CD14-positive monocyte (primary cell): Measurements from ENCODE around the gene TMEM151A. TPM values are rescaled to one million over a fixed set of nuclear protein-coding genes. Genes with fewer than 3 reads are reported as not detected.

Experiments
- DNase-seq, 3 donors: peaks; one replicate each; pipeline ENCODE4 v3.0.0-alpha.2; 2011 to 2022
- H2AFZ ChIP-seq: 2 replicates; pipeline ENCODE4 v1.6.0; 2012; ENCODE audit warnings: mild to moderate bottlenecking, low read depth, low read length, inconsistent platforms; ENCODE audit not compliant: insufficient read depth, poor library complexity, severe bottlenecking
- H3K27ac ChIP-seq, 2 donors: 1 replicate in 1 of 2; 2 replicates in 1 of 2; pipeline ENCODE4 v1.5.1; 2012 to 2013; ENCODE audit warnings: low read length in 2 of 2, control low read depth in 1 of 2, inconsistent platforms in 1 of 2, low read depth in 1 of 2, mild to moderate bottlenecking in 1 of 2
- H3K27me3 ChIP-seq, 2 donors: one replicate each; pipeline versions ENCODE4 v1.6.0 to v1.6.1; 2011 to 2013; ENCODE audit warnings: low read length in 2 of 2; ENCODE audit not compliant: control insufficient read depth in 2 of 2, insufficient read depth in 2 of 2
- H3K36me3 ChIP-seq, 2 donors: replicated peaks in 1 of 2; 1 replicate in 1 of 2; 2 replicates in 1 of 2; pipeline versions ENCODE4 v1.5.1 to v1.6.1; 2012 to 2013; ENCODE audit warnings: low read length in 2 of 2, control low read depth in 1 of 2, inconsistent platforms in 1 of 2, mild to moderate bottlenecking in 1 of 2; ENCODE audit not compliant: insufficient read depth in 2 of 2, control insufficient read depth in 1 of 2
- H3K4me1 ChIP-seq, 2 donors: 1 replicate in 1 of 2; 2 replicates in 1 of 2; pipeline versions ENCODE4 v1.5.1 to v1.6.1; 2012 to 2013; ENCODE audit warnings: low read length in 2 of 2, control low read depth in 1 of 2, inconsistent platforms in 1 of 2, mild to moderate bottlenecking in 1 of 2, moderate library complexity in 1 of 2; ENCODE audit not compliant: insufficient read depth in 2 of 2, control insufficient read depth in 1 of 2
- H3K4me2 ChIP-seq: replicated peaks from 2 replicates; pipeline ENCODE3; 2012; ENCODE audit warnings: low read length, moderate library complexity, mild to moderate bottlenecking; ENCODE audit not compliant: poor library complexity, severe bottlenecking; ENCODE audit errors: extremely low read depth
- H3K4me3 ChIP-seq, 3 experiments: fragments of 200-600 bp in 1 of 3; sonication (generic) in 1 of 3; replicated peaks in 1 of 3; 1 replicate in 2 of 3; 2 replicates in 1 of 3; pipeline ENCODE4 v1.5.1; 2011 to 2013; ENCODE audit warnings: low read length in 3 of 3, mild to moderate bottlenecking in 3 of 3, control low read depth in 2 of 3, low read depth in 2 of 3, inconsistent platforms in 1 of 3, moderate library complexity in 1 of 3
- H3K79me2 ChIP-seq: 2 replicates; pipeline ENCODE4 v1.6.0; 2012; ENCODE audit warnings: mild to moderate bottlenecking, control low read depth, inconsistent platforms, low read length, moderate library complexity; ENCODE audit not compliant: insufficient read depth
- H3K9ac ChIP-seq: 2 replicates; pipeline ENCODE4 v1.6.0; 2017; ENCODE audit warnings: low read length, mild to moderate bottlenecking; ENCODE audit not compliant: insufficient read depth, poor library complexity, severe bottlenecking
- H3K9me3 ChIP-seq, 2 donors: replicated peaks in 1 of 2; 1 replicate in 1 of 2; 2 replicates in 1 of 2; pipeline versions ENCODE4 v1.5.1 to v1.6.1; 2012 to 2013; ENCODE audit warnings: low read length in 2 of 2, control low read depth in 1 of 2; ENCODE audit not compliant: control insufficient read depth in 1 of 2, insufficient read depth in 1 of 2
- H4K20me1 ChIP-seq: 2 replicates; pipeline ENCODE4 v1.6.0; 2012; ENCODE audit warnings: mild to moderate bottlenecking, low read length, control low read depth, moderate library complexity; ENCODE audit not compliant: insufficient read depth
- H3K27ac Mint-ChIP-seq, 7 donors: one replicate each; pipeline ENCODE4 v1.8.0; 2020; ENCODE audit warnings: mild to moderate bottlenecking in 7 of 7, mixed read lengths in 7 of 7, moderate library complexity in 6 of 7, inconsistent platforms in 2 of 7
- H3K27me3 Mint-ChIP-seq, 3 donors: one replicate each; pipeline ENCODE4 v1.8.0; 2021 to 2022; ENCODE audit warnings: low read depth in 3 of 3, mild to moderate bottlenecking in 3 of 3, mixed read lengths in 3 of 3, moderate library complexity in 3 of 3, inconsistent platforms in 1 of 3
- H3K36me3 Mint-ChIP-seq, 2 donors: one replicate each; pipeline ENCODE4 v1.8.0; 2020; ENCODE audit warnings: mixed read lengths in 2 of 2, inconsistent platforms in 1 of 2, mild to moderate bottlenecking in 1 of 2
- H3K4me1 Mint-ChIP-seq: one replicate; pipeline ENCODE4 v1.8.0; 2020; ENCODE audit warnings: mild to moderate bottlenecking, mixed read lengths
- H3K4me3 Mint-ChIP-seq, 2 donors: one replicate each; pipeline ENCODE4 v1.8.0; 2020; ENCODE audit warnings: mild to moderate bottlenecking in 2 of 2, mixed read lengths in 2 of 2, moderate library complexity in 1 of 2
- H3K9me3 Mint-ChIP-seq, 7 donors: one replicate each; pipeline ENCODE4 v1.8.0; 2020 to 2022; ENCODE audit warnings: mixed read lengths in 7 of 7, mild to moderate bottlenecking in 6 of 7, moderate library complexity in 6 of 7, inconsistent platforms in 2 of 7
- CTCF ChIP-seq: fragments of 200-600 bp; IDR thresholded peaks from one replicate; pipeline ENCODE4 v1.8.0; 2022; ENCODE audit warnings: antibody characterized with exemption, mild to moderate bottlenecking
- WGBS: methylation state at CpG from one replicate; pipeline ENCODE4 v1.1.5; 2013; ENCODE audit warnings: missing lambda C conversion rate; ENCODE audit not compliant: insufficient coverage; 5-methylcytosine and 5-hydroxymethylcytosine counted together
- intact Hi-C, 2 donors: fragments of 100-400 bp; cut with micrococcal nuclease; formaldehyde crosslinking; loops; one replicate each; pipeline versions ENCODE4 v1.15.0 to v1.15.1; 2023
- polyA plus RNA-seq, 3 donors: library from polyadenylated mRNA; depleted of rRNA in 1 of 3; unstranded in 2 of 3; stranded (reverse) in 1 of 3; fragments of 300-500 nt in 2 of 3; fragments of >200 nt in 1 of 3; fragmentation: Illumina TruSeq in 2 of 3; gene quantifications; 1 replicate in 2 of 3; 2 replicates in 1 of 3; pipeline ENCODE4 v1.2.3, GENCODE V29; 2012 to 2021

Gene TMEM151A
- polyA plus RNA-seq, 3 donors, result not detected

GRCh38 chr11:66262191-66262590 is 29.5 kb upstream of the TMEM151A start:
- Histone ChIP-seq H3K27ac (no peak overlapping the region), H3K4me3 (no peak overlapping the region), H3K27me3 (peaks cover 2 to 14% of the 10 kb centered on the region in 2 donors), H3K79me2 (no peaks in the 10 kb centered on the region), H4K20me1 (no peaks in the 10 kb centered on the region), H3K4me1 (peaks cover 18 to 23% of the 10 kb centered on the region in 2 donors), H3K36me3 (no peaks in the 10 kb centered on the region), H3K4me2 (no peak overlapping the region), H2AFZ (no peak overlapping the region), H3K9me3 (peaks cover 0 to 1% of the 10 kb centered on the region in 2 donors), H3K9ac (no peak overlapping the region)
- DNase-seq, result no peak
- H3K27ac Mint-ChIP-seq, result no peak overlapping the region
- intact Hi-C loops, result no loop called here
- H3K9me3 Mint-ChIP-seq, result peaks cover 0 to 6% (median 0%) of the 10 kb centered on the region in 7 donors
- peaks cover 13 to 32% (median 22%) of the 10 kb centered on the region in 3 donors for H3K27me3 Mint-ChIP-seq
- H3K36me3 Mint-ChIP-seq, result peaks cover 7 to 13% of the 10 kb centered on the region in 2 donors
- WGBS, result 91% methylated on average over 4 of the region's 5 CpGs
- H3K4me3 Mint-ChIP-seq, result no peak overlapping the region
- peaks cover 10% of the 10 kb centered on the region for H3K4me1 Mint-ChIP-seq
- TF ChIP-seq CTCF, result no peak

DNA sequence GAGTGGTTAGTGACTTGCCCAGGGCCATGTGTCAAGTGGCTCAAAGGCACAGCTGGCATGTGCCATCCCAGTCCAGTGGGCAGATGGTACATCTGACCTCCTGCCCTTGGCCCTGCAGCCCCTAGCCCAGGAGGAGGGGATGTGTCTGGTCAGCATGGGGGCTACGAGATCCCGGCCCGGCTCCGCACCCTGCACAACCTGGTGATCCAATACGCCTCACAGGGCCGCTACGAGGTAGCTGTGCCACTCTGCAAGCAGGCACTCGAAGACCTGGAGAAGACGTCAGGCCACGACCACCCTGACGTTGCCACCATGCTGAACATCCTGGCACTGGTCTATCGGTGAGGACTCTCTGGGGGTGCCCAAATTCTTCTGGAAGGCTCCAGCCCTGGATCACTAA is 29.0 kb upstream of the TMEM151A start:
- Histone ChIP-seq H3K4me3 (no peak overlapping the region), H3K4me1 (peaks cover 18 to 21% of the 10 kb centered on the region in 2 donors), H3K4me2 (no peak overlapping the region), H3K9ac (no peak overlapping the region), H3K79me2 (no peaks in the 10 kb centered on the region), H3K27me3 (peaks cover 0 to 12% of the 10 kb centered on the region in 2 donors), H4K20me1 (no peaks in the 10 kb centered on the region), H3K9me3 (no peaks in the 10 kb centered on the region), H2AFZ (no peak overlapping the region), H3K36me3 (no peaks in the 10 kb centered on the region), H3K27ac (no peak overlapping the region)
- intact Hi-C loops, result no loop called here
- Mint-ChIP-seq H3K9me3 (peaks cover 0 to 5% (median 0%) of the 10 kb centered on the region in 7 donors), H3K4me3 (no peak overlapping the region), H3K27me3 (peaks cover 12 to 27% (median 18%) of the 10 kb centered on the region in 3 donors), H3K36me3 (peaks cover 7 to 13% of the 10 kb centered on the region in 2 donors), H3K4me1 (peaks cover 11% of the 10 kb centered on the region), H3K27ac (no peak overlapping the region)
- 99% methylated on average over 12 of the region's 12 CpGs for WGBS
- no peak for DNase-seq
- TF ChIP-seq CTCF, result no peak
